ENCODE measurements around the gene NCBP3. TPM values are rescaled to one million over a fixed set of nuclear protein-coding genes. Genes with fewer than 3 reads are reported as not detected.
"Not testable (repeated sequence)": the region's sequence is repeated elsewhere in the genome, so short reads cannot be mapped to it uniquely, and the experiment has no call there.

Gene NCBP3
- total RNA-seq, 2 experiments from 2014 or later, result 39.9 to 41.1 TPM

GRCh38 chr17:3865176-3865575, 19.1 kb upstream of the NCBP3 start:
- Mint-ChIP-seq H3K36me3 (no peaks in the 10 kb centered on the region), H3K9me3 (no peaks in the 10 kb centered on the region), H3K27me3 (no peaks in the 10 kb centered on the region), H3K4me3 (no peak overlapping the region), H3K4me1 (no peaks in the 10 kb centered on the region), H3K27ac (no peak overlapping the region)
- DNase-seq, result no peak

- Mint-ChIP-seq H3K36me3 (no peaks in the 10 kb centered on the region), H3K9me3 (no peaks in the 10 kb centered on the region), H3K27me3 (no peaks in the 10 kb centered on the region), H3K4me1 (no peaks in the 10 kb centered on the region), H3K4me3 (no peak overlapping the region), H3K27ac (no peak overlapping the region)
- no peak for DNase-seq
These were observed 18.5 kb upstream of the NCBP3 start for GRCh38 chr17:3864534-3864933.

- Mint-ChIP-seq H3K4me1 (no peaks in the 10 kb centered on the region), H3K9me3 (no peaks in the 10 kb centered on the region), H3K27me3 (no peaks in the 10 kb centered on the region), H3K4me3 (no peak overlapping the region), H3K36me3 (no peaks in the 10 kb centered on the region), H3K27ac (no peak overlapping the region)
- no peak for DNase-seq
These were observed 16.0 kb upstream of the NCBP3 start for GRCh38 chr17:3861761-3862681.

GRCh38 chr17:3860939-3861700, 15.1 kb upstream of the NCBP3 start:
- Mint-ChIP-seq H3K27me3 (no peaks in the 10 kb centered on the region), H3K36me3 (no peaks in the 10 kb centered on the region), H3K4me3 (no peak overlapping the region), H3K4me1 (no peaks in the 10 kb centered on the region), H3K27ac (no peak overlapping the region), H3K9me3 (no peaks in the 10 kb centered on the region)
- DNase-seq, result no peak

GRCh38 chr17:3859940-3860339, 13.9 kb upstream of the NCBP3 start:
- H3K9me3 Mint-ChIP-seq, result no peaks in the 10 kb centered on the region
- peaks cover 3% of the 10 kb centered on the region for H3K27me3 Mint-ChIP-seq

GRCh38 chr17:3857261-3858105, 11.4 kb upstream of the NCBP3 start:
- Mint-ChIP-seq H3K27ac (no peak overlapping the region), H3K27me3 (peaks cover 8% of the 10 kb centered on the region), H3K4me3 (no peak overlapping the region), H3K9me3 (no peaks in the 10 kb centered on the region), H3K36me3 (no peaks in the 10 kb centered on the region), H3K4me1 (no peaks in the 10 kb centered on the region)
- no peak for DNase-seq

More at GRCh38 chr17:3859940-3860339, 13.9 kb upstream of the NCBP3 start:
- no peak for DNase-seq
- Mint-ChIP-seq H3K27ac (no peak overlapping the region), H3K36me3 (no peaks in the 10 kb centered on the region), H3K4me1 (no peaks in the 10 kb centered on the region), H3K4me3 (no peak overlapping the region)

GRCh38 chr17:3854204-3854603, 8.2 kb upstream of the NCBP3 start:
- not testable (repeated sequence) for H3K9me3 Mint-ChIP-seq

GRCh38 chr17:3852561-3852960, 6.5 kb upstream of the NCBP3 start:
- Mint-ChIP-seq H3K4me3 (no peak overlapping the region), H3K27ac (no peak overlapping the region), H3K9me3 (no peaks in the 10 kb centered on the region), H3K4me1 (no peaks in the 10 kb centered on the region), H3K36me3 (no peaks in the 10 kb centered on the region), H3K27me3 (peaks cover 9% of the 10 kb centered on the region)
- DNase-seq, result no peak

More at GRCh38 chr17:3854204-3854603, 8.2 kb upstream of the NCBP3 start:
- H3K27ac Mint-ChIP-seq, H3K36me3 Mint-ChIP-seq, DNase-seq, H3K4me3 Mint-ChIP-seq, H3K27me3 Mint-ChIP-seq, H3K4me1 Mint-ChIP-seq: not testable (repeated sequence)

GRCh38 chr17:3851461-3852100, 5.5 kb upstream of the NCBP3 start:
- Mint-ChIP-seq H3K9me3 (no peaks in the 10 kb centered on the region), H3K36me3 (no peaks in the 10 kb centered on the region), H3K27ac (no peak overlapping the region), H3K4me3 (no peak overlapping the region), H3K27me3 (peaks cover 9% of the 10 kb centered on the region), H3K4me1 (peaks cover 4% of the 10 kb centered on the region)
- DNase-seq, result no peak

GRCh38 chr17:3848229-3848835, 2.3 kb upstream of the NCBP3 start:
- Mint-ChIP-seq H3K36me3 (peaks cover 8% of the 10 kb centered on the region), H3K4me3 (no peak overlapping the region), H3K4me1 (peaks cover 25% of the 10 kb centered on the region), H3K9me3 (no peaks in the 10 kb centered on the region), H3K27me3 (peaks cover 6% of the 10 kb centered on the region), H3K27ac (no peak overlapping the region)
- no peak for DNase-seq

GRCh38 chr17:3847165-3847670, 1.2 kb upstream of the NCBP3 start:
- peaks cover 8% of the 10 kb centered on the region for H3K36me3 Mint-ChIP-seq

GRCh38 chr17:3846437-3847164, 555 bp upstream of the NCBP3 start:
- H3K27ac Mint-ChIP-seq, result no peak overlapping the region
- peaks cover 8% of the 10 kb centered on the region for H3K36me3 Mint-ChIP-seq
- no peak for DNase-seq
- peak overlapping the region; percentile 98 for H3K4me3 Mint-ChIP-seq
- peaks cover 25% of the 10 kb centered on the region for H3K4me1 Mint-ChIP-seq
- no peaks in the 10 kb centered on the region for H3K9me3 Mint-ChIP-seq
- no peaks in the 10 kb centered on the region for H3K27me3 Mint-ChIP-seq

More at GRCh38 chr17:3847165-3847670, 1.2 kb upstream of the NCBP3 start:
- Mint-ChIP-seq H3K4me1 (peaks cover 25% of the 10 kb centered on the region), H3K4me3 (no peak overlapping the region), H3K27ac (no peak overlapping the region), H3K9me3 (no peaks in the 10 kb centered on the region), H3K27me3 (no peaks in the 10 kb centered on the region)
- DNase-seq, result no peak

- Mint-ChIP-seq H3K9me3 (no peaks in the 10 kb centered on the region), H3K4me3 (peak overlapping the region; percentile 98), H3K27ac (peak overlapping the region; percentile 93), H3K4me1 (peaks cover 31% of the 10 kb centered on the region), H3K36me3 (peaks cover 8% of the 10 kb centered on the region), H3K27me3 (no peaks in the 10 kb centered on the region)
- DNase-seq, result peak; percentile 63
These were observed 790 bp downstream of the NCBP3 start for GRCh38 chr17:3845291-3845620.
